HEK293T (cell line): Measurements from ENCODE around the gene IL12RB2.

Source experiments
- ARNT ChIP-seq: fragments of 450-650 bp; IDR thresholded peaks from 2 replicates; pipeline ENCODE4 v1.6.1; 2017; ENCODE audit warnings: mild to moderate bottlenecking
- BHLHE40 ChIP-seq: fragments of 450-650 bp; IDR thresholded peaks from 2 replicates; pipeline ENCODE4 v1.6.1; 2016; ENCODE audit warnings: mild to moderate bottlenecking, moderate library complexity, borderline replicate concordance
- SP1 ChIP-seq: fragments of 450-650 bp; IDR thresholded peaks from 2 replicates; pipeline ENCODE4 v1.6.1; 2017

GRCh38 chr1:67429528-67430357, 122.1 kb downstream of the IL12RB2 start:
- TF ChIP-seq BHLHE40 (no peak), ARNT (peak; percentile 33; the same call in 1 of the 2 replicates), SP1 (no peak)
